Common myeloid progenitor, CD34-positive (primary cell): Measurements from ENCODE around the gene DPM1.
A peak's percentile ranks its signal among the peaks of the same experiment; 100 is the strongest.
"Not testable (repeated sequence)": the region's sequence is repeated elsewhere in the genome, so short reads cannot be mapped to it uniquely, and the experiment has no call there.

Experiments used
- CTCF ChIA-PET: fragments of 350-600 bp; sonication (Branson Sonifier 250); formaldehyde crosslinking; loops from one replicate; lab custom pipeline; 2021; ENCODE audit warnings: antibody characterized with exemption; lab: Charles Lee
- POLR2A ChIA-PET: fragments of 350-600 bp; sonication (Branson Sonifier 250); formaldehyde crosslinking; loops from one replicate; lab custom pipeline; 2021; ENCODE audit warnings: antibody characterized with exemption; lab: Charles Lee
- DNase-seq, 3 donors: peaks; one replicate each; pipeline versions ENCODE4 v3.0.0 to v3.0.0-alpha.2; 2013
- H3K27ac ChIP-seq, 2 experiments: 1 replicate in 1 of 2; 2 replicates in 1 of 2; pipeline ENCODE4 v1.7.0; 2013; ENCODE audit warnings: inconsistent platforms in 2 of 2, low read length in 2 of 2, mild to moderate bottlenecking in 2 of 2, low read depth in 1 of 2, moderate library complexity in 1 of 2; ENCODE audit not compliant: severe bottlenecking in 2 of 2, insufficient read depth in 1 of 2, poor library complexity in 1 of 2
- H3K27me3 ChIP-seq, 5 experiments: replicated peaks in 2 of 5; 1 replicate in 3 of 5; 2 replicates in 2 of 5; pipeline versions ENCODE4 v1.6.1 to v1.7.0; 2013; ENCODE audit warnings: low read length in 4 of 5, mild to moderate bottlenecking in 2 of 5, moderate library complexity in 2 of 5, inconsistent platforms in 1 of 5; ENCODE audit not compliant: insufficient read depth in 5 of 5, control insufficient read depth in 4 of 5
- H3K36me3 ChIP-seq, 4 experiments: 1 replicate in 2 of 4; 2 replicates in 2 of 4; pipeline versions ENCODE4 v1.6.1 to v1.7.0; 2013; ENCODE audit warnings: low read length in 3 of 4, control low read depth in 1 of 4, mild to moderate bottlenecking in 1 of 4; ENCODE audit not compliant: control insufficient read depth in 4 of 4, insufficient read depth in 4 of 4
- H3K4me1 ChIP-seq, 4 experiments: 1 replicate in 3 of 4; 2 replicates in 1 of 4; pipeline versions ENCODE4 v1.6.1 to v1.7.1; 2013; ENCODE audit warnings: low read length in 3 of 4, mild to moderate bottlenecking in 3 of 4, control low read depth in 1 of 4, inconsistent platforms in 1 of 4, moderate library complexity in 1 of 4; ENCODE audit not compliant: control insufficient read depth in 4 of 4, insufficient read depth in 4 of 4; ENCODE audit errors: control extremely low read depth in 1 of 4
- H3K4me3 ChIP-seq, 7 experiments: 1 replicate in 4 of 7; 2 replicates in 3 of 7; pipeline versions ENCODE4 v1.5.1 to v1.7.0; 2013; ENCODE audit warnings: mild to moderate bottlenecking in 7 of 7, low read length in 6 of 7, moderate library complexity in 6 of 7, inconsistent platforms in 2 of 7, low read depth in 2 of 7, control low read depth in 1 of 7; ENCODE audit not compliant: insufficient read depth in 4 of 7, control insufficient read depth in 1 of 7; ENCODE audit errors: extremely low read depth in 1 of 7
- H3K9me3 ChIP-seq, 5 experiments: 1 replicate in 4 of 5; 2 replicates in 1 of 5; pipeline versions ENCODE4 v1.6.1 to v1.7.1; 2013; ENCODE audit warnings: low read length in 4 of 5, mild to moderate bottlenecking in 2 of 5, inconsistent platforms in 1 of 5, low read depth in 1 of 5, moderate library complexity in 1 of 5; ENCODE audit not compliant: control insufficient read depth in 4 of 5, insufficient read depth in 2 of 5; ENCODE audit errors: control extremely low read depth in 1 of 5
- WGBS: methylation state at CpG from one replicate; pipeline ENCODE4 v1.1.5; 2013; ENCODE audit not compliant: insufficient coverage; 5-methylcytosine and 5-hydroxymethylcytosine counted together

Gene DPM1

GRCh38 chr20:50980851-50981713 lies 22.8 kb upstream of the DPM1 start:
- Histone ChIP-seq H3K4me3 (peak overlapping the region in 1 of 7 experiments; percentile 57), H3K27ac (no peak overlapping the region), H3K27me3 (peaks cover 0 to 15% (median 7%) of the 10 kb centered on the region in 5 experiments), H3K9me3 (no peaks in the 10 kb centered on the region), H3K4me1 (peaks cover 0 to 4% (median 0%) of the 10 kb centered on the region in 4 experiments), H3K36me3 (no peaks in the 10 kb centered on the region)
- ChIA-PET POLR2A (interaction anchor here (0.8 kb wide), 1 partner anchor 23 kb away, joined by 3 read pairs; no protein-coding TSS in a partner anchor), CTCF (interaction anchor here (0.9 to 11.4 kb wide), 14 partner anchors 9 to 412 kb away, joined by 3 to 184 read pairs (median 5); partner anchors contain the start of genes BCAS4 and MOCS3)
- 55% methylated on average over 24 of the region's 26 CpGs for WGBS
- DNase-seq: peak; percentile 66 to 77 (median 75)

- Histone ChIP-seq H3K4me3 (no peak overlapping the region), H3K36me3 (no peaks in the 10 kb centered on the region), H3K27ac (no peak overlapping the region), H3K9me3 (no peaks in the 10 kb centered on the region), H3K27me3 (peaks cover 0 to 15% (median 7%) of the 10 kb centered on the region in 5 experiments), H3K4me1 (peaks cover 0 to 4% (median 0%) of the 10 kb centered on the region in 4 experiments)
- DNase-seq: no peak
- ChIA-PET POLR2A (no interaction called here), CTCF (interaction anchor here (2.1 to 11.4 kb wide), 5 partner anchors 8 to 326 kb away, joined by 4 to 184 read pairs (median 12); no protein-coding TSS in a partner anchor)
- 98% methylated on average over 5 of the region's 8 CpGs for whole genome bisulfite sequencing
Measured at GRCh38 chr20:50980071-50980681, 21.8 kb upstream of the DPM1 start.

- H3K27ac ChIP-seq, H3K4me3 ChIP-seq, H3K36me3 ChIP-seq, H3K9me3 ChIP-seq, H3K4me1 ChIP-seq, DNase-seq, POLR2A ChIA-PET: not testable (repeated sequence)
- 92% methylated on average over 3 of the region's 4 CpGs for WGBS
- H3K27me3 ChIP-seq: peaks cover 0 to 11% (median 4%) of the 10 kb centered on the region in 5 experiments
- CTCF ChIA-PET: interaction anchor here (1.1 to 1.4 kb wide), 3 partner anchors 9 to 331 kb away, joined by 3 to 6 read pairs (median 4); no protein-coding TSS in a partner anchor
Measured at GRCh38 chr20:50978533-50978932, 20.2 kb upstream of the DPM1 start.

GRCh38 chr20:50977066-50978021 lies 19.0 kb upstream of the DPM1 start:
- no peak overlapping the region for H3K4me3 ChIP-seq
- CTCF ChIA-PET: interaction anchor here (0.9 to 1.4 kb wide), 4 partner anchors 11 to 332 kb away, joined by 3 to 6 read pairs (median 4); no protein-coding TSS in a partner anchor
- POLR2A ChIA-PET: no interaction called here
- H3K36me3 ChIP-seq: no peaks in the 10 kb centered on the region
- WGBS: 85% methylated on average over 20 of the region's 20 CpGs
- no peaks in the 10 kb centered on the region for H3K9me3 ChIP-seq
- H3K4me1 ChIP-seq: peaks cover 0 to 4% (median 0%) of the 10 kb centered on the region in 4 experiments
- H3K27me3 ChIP-seq: peaks cover 0 to 11% (median 4%) of the 10 kb centered on the region in 5 experiments
- H3K27ac ChIP-seq: no peak overlapping the region
- DNase-seq: no peak

- CTCF ChIA-PET: no interaction called here
- Histone ChIP-seq H3K4me1 (no peaks in the 10 kb centered on the region), H3K27me3 (peaks cover 0 to 11% (median 4%) of the 10 kb centered on the region in 5 experiments), H3K4me3 (no peak overlapping the region), H3K27ac (no peak overlapping the region), H3K36me3 (no peaks in the 10 kb centered on the region), H3K9me3 (no peaks in the 10 kb centered on the region)
- WGBS: 88% methylated on average over 8 of the region's 10 CpGs
- POLR2A ChIA-PET: no interaction called here
- DNase-seq: no peak
Measured at GRCh38 chr20:50975701-50976330, 17.5 kb upstream of the DPM1 start.

GRCh38 chr20:50969912-50970311 lies 11.6 kb upstream of the DPM1 start:
- CTCF ChIA-PET: no interaction called here
- no peaks in the 10 kb centered on the region for H3K4me1 ChIP-seq
- H3K27me3 ChIP-seq: peaks cover 0 to 11% (median 4%) of the 10 kb centered on the region in 5 experiments
- H3K4me3 ChIP-seq: no peak overlapping the region
- H3K36me3 ChIP-seq: no peaks in the 10 kb centered on the region
- DNase-seq: no peak
- no peaks in the 10 kb centered on the region for H3K9me3 ChIP-seq
- POLR2A ChIA-PET: no interaction called here
- no peak overlapping the region for H3K27ac ChIP-seq
- 100% methylated on average over 4 of the region's 8 CpGs for WGBS
